HFF-Myc (cell line): Measurements from ENCODE around the gene CASKIN1.

Experiments
- DNase-seq: peaks from one replicate; pipeline ENCODE4 v3.0.0-alpha.2; 2011; ENCODE audit warnings: low read depth; ENCODE audit errors: extremely low read depth
- H3K4me3 ChIP-seq: replicated peaks from 2 replicates; pipeline ENCODE4 v1.5.1; 2011; ENCODE audit warnings: low read depth, mild to moderate bottlenecking, control low read depth, low read length
- CTCF ChIP-seq: IDR thresholded peaks from 2 replicates; pipeline ENCODE4 v1.5.1; 2012; ENCODE audit warnings: mild to moderate bottlenecking, low read depth, low read length, control low read depth; ENCODE audit errors: missing control alignments

CASKIN1 gene

GRCh38 chr16:2170080-2170479, 26.3 kb downstream of the CASKIN1 start:
- no peak for DNase-seq
- no peak overlapping the region for H3K4me3 ChIP-seq
- TF ChIP-seq CTCF = no peak

GRCh38 chr16:2167068-2167638, 29.3 kb downstream of the CASKIN1 start:
- no peak for TF ChIP-seq CTCF

GRCh38 chr16:2166263-2167067, 29.9 kb downstream of the CASKIN1 start:
- no peak for TF ChIP-seq CTCF
- no peak for DNase-seq
- H3K4me3 ChIP-seq = no peak overlapping the region

More at GRCh38 chr16:2167068-2167638, 29.3 kb downstream of the CASKIN1 start:
- DNase-seq = no peak
- H3K4me3 ChIP-seq = no peak overlapping the region

GRCh38 chr16:2165861-2166260, 30.5 kb downstream of the CASKIN1 start:
- no peak for TF ChIP-seq CTCF
- no peak overlapping the region for H3K4me3 ChIP-seq
- DNase-seq = no peak

GRCh38 chr16:2163211-2163881, 33.1 kb downstream of the CASKIN1 start:
- H3K4me3 ChIP-seq = no peak overlapping the region
- DNase-seq = no peak
- no peak for TF ChIP-seq CTCF

- DNase-seq = no peak
- no peak for TF ChIP-seq CTCF
These were observed 33.7 kb downstream of the CASKIN1 start for GRCh38 chr16:2162676-2163118.

More at GRCh38 chr16:2162676-2163118, 33.7 kb downstream of the CASKIN1 start:
- no peak overlapping the region for H3K4me3 ChIP-seq
